IMR-90 (cell line): ENCODE results near the gene POLR1G. TPM values are rescaled to one million over a fixed set of nuclear protein-coding genes. Genes with fewer than 3 reads are reported as not detected.

ENCODE experiments used
- ATAC-seq: fragments of 200-7000 bp; cut with Tn5 transposase; 2 replicates; pipeline ENCODE4 v1.9.1; 2020; ENCODE audit warnings: low read depth, mild to moderate bottlenecking, moderate library complexity
- BruUV-seq: library from RNA; stranded (reverse); fragments of 400-500 nt; replicated peaks from 2 replicates; lab custom pipeline; 2021; lab: Mats Ljungman, UMichigan
- CTCF ChIA-PET: fragments of 300-600 bp; formaldehyde crosslinking; extraction: SDS; loops from one replicate; lab custom pipeline; 2021; ENCODE audit warnings: antibody characterized with exemption; lab: Yijun Ruan, JAX
- POLR2A ChIA-PET: fragments of 300-600 bp; sonication (Branson Sonifier 250); formaldehyde crosslinking; loops from one replicate; lab custom pipeline; 2022; ENCODE audit warnings: antibody characterized with exemption; ENCODE audit not compliant: unreplicated experiment; lab: Charles Lee
- DNase-seq: peaks from one replicate; pipeline ENCODE4 v3.0.0; 2013
- H2AFZ ChIP-seq: replicated peaks from 2 replicates; pipeline ENCODE3; 2013; ENCODE audit warnings: low read length, mild to moderate bottlenecking; ENCODE audit not compliant: poor library complexity
- H2AK5ac ChIP-seq: 2 replicates; pipeline ENCODE4 v1.6.1; 2013; ENCODE audit warnings: low read depth, low read length, inconsistent platforms
- H2AK9ac ChIP-seq: replicated peaks from 2 replicates; pipeline ENCODE3; 2013; ENCODE audit warnings: mild to moderate bottlenecking, low read depth, low read length, moderate library complexity; ENCODE audit not compliant: poor library complexity
- H2BK120ac ChIP-seq: 2 replicates; pipeline ENCODE4 v1.6.1; 2013; ENCODE audit warnings: low read depth, low read length, inconsistent platforms
- H2BK15ac ChIP-seq: 3 replicates; pipeline ENCODE4 v1.6.1; 2013; ENCODE audit warnings: low read depth, low read length, inconsistent platforms
- H2BK20ac ChIP-seq: 2 replicates; pipeline ENCODE4 v1.6.1; 2013; ENCODE audit warnings: low read depth, mild to moderate bottlenecking, inconsistent platforms, low read length, moderate library complexity
- H2BK5ac ChIP-seq: 2 replicates; pipeline ENCODE4 v1.6.1; 2013; ENCODE audit warnings: mild to moderate bottlenecking, low read depth, low read length, inconsistent platforms; ENCODE audit not compliant: poor library complexity, severe bottlenecking
- H3K14ac ChIP-seq: replicated peaks from 2 replicates; pipeline ENCODE4 v1.6.1; 2013; ENCODE audit warnings: low read depth, low read length, inconsistent platforms
- H3K18ac ChIP-seq: 2 replicates; pipeline ENCODE4 v1.6.1; 2013; ENCODE audit warnings: low read depth, low read length, control low read depth
- H3K23ac ChIP-seq: 2 replicates; pipeline ENCODE4 v1.6.1; 2013; ENCODE audit warnings: low read depth, low read length, inconsistent platforms
- H3K27ac ChIP-seq: 2 replicates; pipeline ENCODE4 v1.5.1; 2013; ENCODE audit warnings: mild to moderate bottlenecking, control low read depth, low read length; ENCODE audit not compliant: insufficient read depth
- H3K27me3 ChIP-seq: 2 replicates; pipeline ENCODE4 v1.6.1; 2013; ENCODE audit warnings: low read length; ENCODE audit not compliant: control insufficient read depth, insufficient read depth
- H3K36me3 ChIP-seq: 2 replicates; pipeline ENCODE4 v1.6.1; 2013; ENCODE audit warnings: low read length, mixed read lengths; ENCODE audit not compliant: control insufficient read depth, insufficient read depth
- H3K4ac ChIP-seq: 2 replicates; pipeline ENCODE4 v1.6.1; 2013; ENCODE audit warnings: low read depth, low read length, inconsistent platforms
- H3K4me1 ChIP-seq: 2 replicates; pipeline ENCODE4 v1.6.1; 2013; ENCODE audit warnings: low read length, mixed read lengths; ENCODE audit not compliant: control insufficient read depth, insufficient read depth
- H3K4me2 ChIP-seq: 2 replicates; pipeline ENCODE4 v1.6.1; 2013; ENCODE audit warnings: low read depth, mild to moderate bottlenecking, control low read depth, low read length, moderate library complexity
- H3K4me3 ChIP-seq: 2 replicates; pipeline ENCODE4 v1.5.1; 2013; ENCODE audit warnings: low read depth, mild to moderate bottlenecking, control low read depth, low read length, moderate library complexity; ENCODE audit not compliant: insufficient read depth
- H3K56ac ChIP-seq: 2 replicates; pipeline ENCODE4 v1.6.1; 2013; ENCODE audit warnings: low read length, inconsistent platforms; ENCODE audit not compliant: insufficient read depth; ENCODE audit errors: extremely low read depth
- H3K79me1 ChIP-seq, 2 experiments: 2 replicates each; pipeline ENCODE4 v1.6.1; 2013; ENCODE audit warnings: low read length in 2 of 2, inconsistent platforms in 1 of 2, low read depth in 1 of 2
- H3K9ac ChIP-seq: 2 replicates; pipeline ENCODE4 v1.6.1; 2013; ENCODE audit warnings: low read depth, low read length, control low read depth
- H3K9me1 ChIP-seq: 2 replicates; pipeline ENCODE4 v1.6.1; 2013; ENCODE audit warnings: low read length, inconsistent platforms; ENCODE audit not compliant: insufficient read depth
- H3K9me3 ChIP-seq: 2 replicates; pipeline ENCODE4 v1.6.1; 2013; ENCODE audit warnings: low read length; ENCODE audit not compliant: control insufficient read depth, insufficient read depth
- H4K20me1 ChIP-seq: 2 replicates; pipeline ENCODE4 v1.6.1; 2013; ENCODE audit warnings: low read length, inconsistent platforms; ENCODE audit not compliant: insufficient read depth
- H4K5ac ChIP-seq: 2 replicates; pipeline ENCODE4 v1.6.1; 2013; ENCODE audit warnings: mild to moderate bottlenecking, low read depth, low read length, control low read depth
- H4K8ac ChIP-seq, 2 experiments: 2 replicates each; pipeline ENCODE4 v1.6.1; 2013; ENCODE audit warnings: low read depth in 2 of 2, low read length in 2 of 2, control low read depth in 1 of 2, inconsistent platforms in 1 of 2
- H4K91ac ChIP-seq: 2 replicates; pipeline ENCODE4 v1.6.1; 2013; ENCODE audit warnings: low read depth, low read length, inconsistent platforms; ENCODE audit not compliant: insufficient read depth
- CHD1 ChIP-seq: IDR thresholded peaks from 2 replicates; pipeline ENCODE4 v1.6.1; 2012; ENCODE audit warnings: low read depth, low read length, improper control_type of control experiment
- RAD21 ChIP-seq: IDR thresholded peaks from 2 replicates; pipeline ENCODE4 v1.6.1; 2012; ENCODE audit warnings: low read length, improper control_type of control experiment
- WGBS, 2 experiments: methylation state at CpG; one replicate each; pipeline versions ENCODE4 v1.1.5 to v1.1.7; 2013; ENCODE audit warnings: missing lambda C conversion rate in 2 of 2; ENCODE audit not compliant: insufficient read length in 1 of 2; ENCODE audit errors: extremely low coverage in 2 of 2; 5-methylcytosine and 5-hydroxymethylcytosine counted together
- dilution Hi-C: fragments of 300-500 bp; cut with HindIII; formaldehyde crosslinking; loops from one replicate; pipeline ENCODE4 v1.14.3; 2018; ENCODE audit warnings: low sequenced_read_pairs; ENCODE audit not compliant: unreplicated experiment
- in situ Hi-C: fragments of 300-500 bp; cut with MboI; formaldehyde crosslinking; loops from 3 replicates; pipeline ENCODE4 v1.14.3; 2019; ENCODE audit warnings: low sequenced_read_pairs, inconsistent platforms, mixed read lengths
- intact Hi-C: fragments of 100-400 bp; cut with micrococcal nuclease; formaldehyde crosslinking; loops from 2 replicates; pipeline ENCODE4 v1.10.0; 2022
- polyA plus RNA-seq, 3 experiments: library from polyadenylated mRNA; depleted of rRNA; stranded (reverse); fragments of >200 nt; gene quantifications; 2 replicates each; pipeline ENCODE4 v1.2.3, GENCODE V29; 2012; ENCODE audit warnings: low replicate concordance in 1 of 3
- total RNA-seq: library from RNA; depleted of rRNA; stranded (reverse); fragments of >200 nt; gene quantifications from 2 replicates; pipeline ENCODE4 v1.2.3, GENCODE V29; 2012

POLR1G gene
- total and polyA plus RNA-seq, 2 of the 4 experiments (the other 2 are of a cell fraction) = 8.0 to 12.5 TPM

DNA sequence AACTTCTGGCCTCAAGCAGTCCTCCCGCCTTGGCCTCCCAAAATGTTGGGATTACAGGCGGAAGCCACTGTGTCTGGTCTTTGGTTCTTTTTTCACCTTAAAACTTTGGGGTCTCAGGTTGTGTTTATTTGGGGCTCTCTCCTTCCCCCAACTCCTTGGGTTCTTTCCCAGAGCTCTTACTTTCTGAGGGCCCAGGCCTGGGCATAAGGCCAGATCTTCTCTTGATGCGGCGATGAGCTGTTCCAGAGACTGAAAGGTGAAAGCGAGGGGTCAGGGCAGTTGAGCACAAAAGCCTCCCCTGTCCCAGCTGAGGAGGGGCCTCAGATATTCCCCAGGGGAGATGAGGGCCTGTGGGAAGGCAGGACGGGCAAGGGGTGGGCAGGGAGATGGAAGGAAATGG is 7.1 kb downstream of the POLR1G start:
- Histone ChIP-seq H2AK5ac (no peak overlapping the region), H3K9ac (no peak overlapping the region), H2AK9ac (no peak overlapping the region), H4K8ac (no peak overlapping the region), H2BK20ac (no peak overlapping the region), H3K79me1 (peaks cover 0 to 23% of the 10 kb centered on the region in 2 experiments; a peak in 2 of 4 replicates), H3K23ac (no peak overlapping the region), H3K18ac (no peak overlapping the region), H2BK15ac (no peak overlapping the region), H3K27me3 (no peaks in the 10 kb centered on the region), H2AFZ (no peak overlapping the region), H2BK5ac (no peak overlapping the region), H3K4me1 (no peaks in the 10 kb centered on the region), H3K9me3 (no peaks in the 10 kb centered on the region), H4K20me1 (no peaks in the 10 kb centered on the region), H2BK120ac (no peak overlapping the region), H3K27ac (no peak overlapping the region), H4K91ac (no peak overlapping the region), H3K56ac (no peak overlapping the region), H3K14ac (no peak overlapping the region), H3K4ac (no peak overlapping the region), H3K9me1 (no peaks in the 10 kb centered on the region; the same call in 1 of the 2 replicates), H3K4me2 (no peak overlapping the region), H3K4me3 (no peak overlapping the region), H4K5ac (no peak overlapping the region), H3K36me3 (peaks cover 42% of the 10 kb centered on the region)
- TF ChIP-seq CHD1 (no peak), RAD21 (no peak)
- dilution Hi-C loops (no loop called here), in situ Hi-C loops (no loop called here), intact Hi-C loops (no loop called here)
- ATAC-seq = no peak
- DNase-seq = no peak
- ChIA-PET CTCF (no interaction called here), POLR2A (no interaction called here)
- WGBS, 2 experiments = 93% methylated on average over 3 of the region's 6 CpGs; no CpG with 5 or more reads in 1 of the 2 experiments
- BruUV-seq = no TSS peak
